Muscle layer of duodenum (tissue), 2 donors: Measurements from ENCODE around the gene MSH4.
A peak's percentile ranks its signal among the peaks of the same experiment; 100 is the strongest.
"Not testable (repeated sequence)": the region's sequence is repeated elsewhere in the genome, so short reads cannot be mapped to it uniquely, and the experiment has no call there.

Source experiments
- H3K27ac ChIP-seq: one replicate; pipeline ENCODE4 v1.7.0; 2013; ENCODE audit warnings: mild to moderate bottlenecking, low read length
- H3K27me3 ChIP-seq: one replicate; pipeline ENCODE4 v1.7.0; 2013; ENCODE audit warnings: low read depth, mild to moderate bottlenecking, control low read depth, low read length
- H3K36me3 ChIP-seq, 2 donors: one replicate each; pipeline ENCODE4 v1.7.0; 2013; ENCODE audit warnings: low read length in 2 of 2, control low read depth in 1 of 2, mild to moderate bottlenecking in 1 of 2; ENCODE audit not compliant: insufficient read depth in 2 of 2, control insufficient read depth in 1 of 2
- H3K4me1 ChIP-seq, 2 donors: one replicate each; pipeline ENCODE4 v1.7.0; 2013; ENCODE audit warnings: low read length in 2 of 2, mild to moderate bottlenecking in 2 of 2, control low read depth in 1 of 2, moderate library complexity in 1 of 2; ENCODE audit not compliant: insufficient read depth in 2 of 2, control insufficient read depth in 1 of 2
- H3K4me3 ChIP-seq, 2 donors: one replicate each; pipeline ENCODE4 v1.7.0; 2013; ENCODE audit warnings: low read length in 2 of 2, low read depth in 1 of 2, mild to moderate bottlenecking in 1 of 2
- H3K9me3 ChIP-seq, 2 donors: one replicate each; pipeline ENCODE4 v1.7.0; 2013; ENCODE audit warnings: low read length in 2 of 2, control low read depth in 1 of 2, mild to moderate bottlenecking in 1 of 2; ENCODE audit not compliant: control insufficient read depth in 1 of 2
- donor health status: healthy.

MSH4 gene

GRCh38 chr1:75796376-75797272 lies at the start of gene MSH4:
Gene MSH4, plus strand, starts transcription at chr1:75796882. Its CDS starts 104 bp downstream, at chr1:75796986.
- H3K9me3 ChIP-seq, result no peaks in the 10 kb centered on the region
- peak within 1 kb of the TSS in 1 of 2 donors; percentile 27 for H3K4me3 ChIP-seq
- no peaks in the 10 kb centered on the region for H3K27me3 ChIP-seq
- H3K36me3 ChIP-seq, result peaks cover 35 to 39% of the 10 kb centered on the region in 2 donors
- H3K4me1 ChIP-seq, result no peaks in the 10 kb centered on the region
- H3K27ac ChIP-seq, result no peak within 1 kb of the TSS

- not testable (repeated sequence) for H3K27ac ChIP-seq, H3K4me3 ChIP-seq
- peaks cover 0 to 29% of the 10 kb centered on the region in 2 donors for H3K36me3 ChIP-seq
These were observed 39.5 kb upstream of the MSH4 start for GRCh38 chr1:75757210-75757609.

GRCh38 chr1:75758543-75758942 lies 38.1 kb upstream of the MSH4 start:
- peaks cover 0 to 28% of the 10 kb centered on the region in 2 donors for H3K36me3 ChIP-seq
- H3K4me3 ChIP-seq, H3K27ac ChIP-seq, H3K4me1 ChIP-seq, H3K9me3 ChIP-seq, H3K27me3 ChIP-seq: not testable (repeated sequence)

More at GRCh38 chr1:75757210-75757609, 39.5 kb upstream of the MSH4 start:
- not testable (repeated sequence) for H3K27me3 ChIP-seq, H3K4me1 ChIP-seq, H3K9me3 ChIP-seq

- H3K27ac ChIP-seq, result no peak overlapping the region
- H3K27me3 ChIP-seq, result no peaks in the 10 kb centered on the region
- peaks cover 0 to 20% of the 10 kb centered on the region in 2 donors for H3K36me3 ChIP-seq
- no peaks in the 10 kb centered on the region for H3K9me3 ChIP-seq
- no peaks in the 10 kb centered on the region for H3K4me1 ChIP-seq
- H3K4me3 ChIP-seq, result no peak overlapping the region
These were observed 32.5 kb upstream of the MSH4 start for GRCh38 chr1:75764057-75764655.

- Histone ChIP-seq H3K9me3 (no peaks in the 10 kb centered on the region), H3K27ac (no peak overlapping the region), H3K36me3 (peaks cover 0 to 20% of the 10 kb centered on the region in 2 donors), H3K4me3 (no peak overlapping the region), H3K4me1 (no peaks in the 10 kb centered on the region), H3K27me3 (no peaks in the 10 kb centered on the region)
These were observed 30.9 kb upstream of the MSH4 start for GRCh38 chr1:75765697-75766355.

GRCh38 chr1:75768016-75768415 lies 28.7 kb upstream of the MSH4 start:
- H3K27ac ChIP-seq, result no peak overlapping the region
- no peaks in the 10 kb centered on the region for H3K9me3 ChIP-seq
- H3K27me3 ChIP-seq, result no peaks in the 10 kb centered on the region
- H3K4me1 ChIP-seq, result no peaks in the 10 kb centered on the region
- peaks cover 0 to 8% of the 10 kb centered on the region in 2 donors for H3K36me3 ChIP-seq
- H3K4me3 ChIP-seq, result no peak overlapping the region

- H3K4me3 ChIP-seq, result no peak overlapping the region
- H3K27ac ChIP-seq, result no peak overlapping the region
- H3K27me3 ChIP-seq, result no peaks in the 10 kb centered on the region
- no peaks in the 10 kb centered on the region for H3K36me3 ChIP-seq
- H3K4me1 ChIP-seq, result no peaks in the 10 kb centered on the region
- H3K9me3 ChIP-seq, result no peaks in the 10 kb centered on the region
These were observed 25.9 kb upstream of the MSH4 start for GRCh38 chr1:75770761-75771160.

- Histone ChIP-seq H3K27me3 (no peaks in the 10 kb centered on the region), H3K9me3 (no peaks in the 10 kb centered on the region), H3K36me3 (no peaks in the 10 kb centered on the region), H3K4me3 (no peak overlapping the region), H3K4me1 (no peaks in the 10 kb centered on the region), H3K27ac (no peak overlapping the region)
These were observed 24.7 kb upstream of the MSH4 start for GRCh38 chr1:75771978-75772377.

- H3K27ac ChIP-seq, H3K9me3 ChIP-seq, H3K36me3 ChIP-seq, H3K4me1 ChIP-seq, H3K27me3 ChIP-seq, H3K4me3 ChIP-seq: not testable (repeated sequence)
These were observed 18.9 kb upstream of the MSH4 start for GRCh38 chr1:75777812-75778211.

GRCh38 chr1:75778694-75779093 lies 18.0 kb upstream of the MSH4 start:
- not testable (repeated sequence) for H3K27me3 ChIP-seq, H3K4me3 ChIP-seq, H3K36me3 ChIP-seq, H3K27ac ChIP-seq, H3K9me3 ChIP-seq, H3K4me1 ChIP-seq

GRCh38 chr1:75780183-75780582 lies 16.5 kb upstream of the MSH4 start:
- not testable (repeated sequence) for H3K27ac ChIP-seq, H3K4me3 ChIP-seq, H3K27me3 ChIP-seq, H3K4me1 ChIP-seq, H3K36me3 ChIP-seq, H3K9me3 ChIP-seq
